Sigmoid colon (tissue), 3 donors: ENCODE data around the gene PRR19.

Experiments used
- POLR2A ChIP-seq, 2 donors: fragments of 450-650 bp; IDR thresholded peaks; one replicate each; pipeline ENCODE4 v1.6.1; 2016; ENCODE audit warnings: antibody characterized with exemption in 2 of 2, mild to moderate bottlenecking in 2 of 2, moderate library complexity in 2 of 2
- TF ChIP-seq, protein P1 (sequence below), 4 experiments: fragments of 450-650 bp in 3 of 4; fragments of 200-600 bp in 1 of 4; IDR thresholded peaks; one replicate each; pipeline ENCODE4 v1.5.1; 2016 to 2019; ENCODE audit warnings: antibody characterized with exemption in 4 of 4, mild to moderate bottlenecking in 3 of 4, moderate library complexity in 2 of 4

DNA sequence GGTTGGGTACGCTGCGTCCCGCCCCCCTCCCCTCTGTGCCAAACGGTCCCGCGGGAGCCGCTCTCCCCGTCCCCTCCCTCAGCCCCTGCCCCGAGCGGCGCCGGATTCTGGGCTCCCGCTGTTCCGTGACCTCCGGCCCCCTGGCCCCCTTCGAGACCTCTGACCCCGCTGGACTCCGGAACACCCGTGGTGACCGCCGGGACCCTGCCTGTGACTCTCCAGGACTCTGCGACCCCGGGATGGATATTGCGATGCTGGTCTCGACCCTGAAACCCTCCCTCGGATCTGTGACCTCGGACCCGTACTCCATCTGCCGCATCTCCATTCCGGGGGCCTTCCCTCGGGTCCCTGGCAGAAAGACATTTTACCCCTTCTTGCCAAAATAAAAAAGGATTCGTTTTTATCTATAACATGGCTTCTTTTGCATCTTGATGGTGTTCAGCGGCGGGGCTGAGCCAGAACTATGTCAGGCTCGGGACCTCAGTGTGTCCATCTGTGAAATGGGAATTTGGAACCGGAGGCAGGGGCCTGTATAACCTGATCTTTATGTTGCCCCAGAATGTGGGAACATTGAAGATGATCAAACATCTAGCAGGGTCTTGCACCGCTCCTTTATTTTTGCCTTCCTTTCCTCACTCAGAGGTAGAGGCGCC is 22.8 kb downstream of the PRR19 start:
- TF ChIP-seq, protein P1, sequence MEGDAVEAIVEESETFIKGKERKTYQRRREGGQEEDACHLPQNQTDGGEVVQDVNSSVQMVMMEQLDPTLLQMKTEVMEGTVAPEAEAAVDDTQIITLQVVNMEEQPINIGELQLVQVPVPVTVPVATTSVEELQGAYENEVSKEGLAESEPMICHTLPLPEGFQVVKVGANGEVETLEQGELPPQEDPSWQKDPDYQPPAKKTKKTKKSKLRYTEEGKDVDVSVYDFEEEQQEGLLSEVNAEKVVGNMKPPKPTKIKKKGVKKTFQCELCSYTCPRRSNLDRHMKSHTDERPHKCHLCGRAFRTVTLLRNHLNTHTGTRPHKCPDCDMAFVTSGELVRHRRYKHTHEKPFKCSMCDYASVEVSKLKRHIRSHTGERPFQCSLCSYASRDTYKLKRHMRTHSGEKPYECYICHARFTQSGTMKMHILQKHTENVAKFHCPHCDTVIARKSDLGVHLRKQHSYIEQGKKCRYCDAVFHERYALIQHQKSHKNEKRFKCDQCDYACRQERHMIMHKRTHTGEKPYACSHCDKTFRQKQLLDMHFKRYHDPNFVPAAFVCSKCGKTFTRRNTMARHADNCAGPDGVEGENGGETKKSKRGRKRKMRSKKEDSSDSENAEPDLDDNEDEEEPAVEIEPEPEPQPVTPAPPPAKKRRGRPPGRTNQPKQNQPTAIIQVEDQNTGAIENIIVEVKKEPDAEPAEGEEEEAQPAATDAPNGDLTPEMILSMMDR (IDR thresholded peaks at IDR 0.05): peak in 3 of 4 experiments; percentile 76 to 86 (median 86)
- no peak for TF ChIP-seq POLR2A (IDR thresholded peaks at IDR 0.05)
